H9 (cell line): Measurements from ENCODE around the gene DNM2. TPM values are rescaled to one million over a fixed set of nuclear protein-coding genes. Genes with fewer than 3 reads are reported as not detected.
A peak's percentile ranks its signal among the peaks of the same experiment; 100 is the strongest.

ENCODE experiments used
- DNase-seq: peaks from one replicate; pipeline ENCODE4 v3.0.0-alpha.2; 2017
- H2AFZ ChIP-seq: one replicate; pipeline ENCODE4 v1.6.1; 2013; ENCODE audit warnings: mild to moderate bottlenecking, low read length, control low read depth, moderate library complexity
- H2AK5ac ChIP-seq: 2 replicates; pipeline ENCODE4 v1.6.1; 2013; ENCODE audit warnings: low read length, control low read depth, mixed read lengths; ENCODE audit not compliant: insufficient read length
- H2BK120ac ChIP-seq: one replicate; pipeline ENCODE4 v1.6.1; 2013; ENCODE audit warnings: low read depth, mild to moderate bottlenecking, low read length, control low read depth, inconsistent platforms; ENCODE audit not compliant: poor library complexity, severe bottlenecking
- H2BK12ac ChIP-seq: 2 replicates; pipeline ENCODE4 v1.6.1; 2013; ENCODE audit warnings: low read length, control low read depth, mixed read lengths, low read depth; ENCODE audit not compliant: insufficient read length
- H2BK15ac ChIP-seq: 2 replicates; pipeline ENCODE4 v1.6.1; 2013; ENCODE audit warnings: low read depth, low read length, control low read depth
- H2BK20ac ChIP-seq: one replicate; pipeline ENCODE4 v1.6.1; 2013; ENCODE audit warnings: low read depth, mild to moderate bottlenecking, low read length, control low read depth, inconsistent platforms; ENCODE audit not compliant: poor library complexity, severe bottlenecking
- H2BK5ac ChIP-seq: 2 replicates; pipeline ENCODE4 v1.6.1; 2013; ENCODE audit warnings: low read length, control low read depth, mixed read lengths; ENCODE audit not compliant: insufficient read length
- H3K14ac ChIP-seq: 2 replicates; pipeline ENCODE4 v1.6.1; 2013; ENCODE audit warnings: low read length, control low read depth; ENCODE audit not compliant: insufficient read depth
- H3K18ac ChIP-seq: 2 replicates; pipeline ENCODE4 v1.6.1; 2013; ENCODE audit warnings: low read depth, mild to moderate bottlenecking, mixed read lengths, low read length, control low read depth; ENCODE audit not compliant: insufficient read length
- H3K23ac ChIP-seq: 2 replicates; pipeline ENCODE4 v1.6.1; 2013; ENCODE audit warnings: low read length, control low read depth, mixed read lengths, low read depth; ENCODE audit not compliant: insufficient read length
- H3K23me2 ChIP-seq: 2 replicates; pipeline ENCODE4 v1.6.1; 2013; ENCODE audit warnings: low read depth, mild to moderate bottlenecking, mixed read lengths, low read length, control low read depth; ENCODE audit not compliant: insufficient read length, poor library complexity, severe bottlenecking
- H3K27ac ChIP-seq: 2 replicates; pipeline ENCODE4 v1.5.1; 2013; ENCODE audit warnings: low read length, control low read depth, mixed read lengths, low read depth; ENCODE audit not compliant: insufficient read length
- H3K27me3 ChIP-seq: 2 replicates; pipeline ENCODE4 v1.6.1; 2013; ENCODE audit warnings: low read length, control low read depth, inconsistent platforms; ENCODE audit not compliant: insufficient read depth
- H3K4ac ChIP-seq: 2 replicates; pipeline ENCODE4 v1.6.1; 2013; ENCODE audit warnings: low read depth, mild to moderate bottlenecking, control low read depth, inconsistent platforms, low read length, moderate library complexity
- H3K4me1 ChIP-seq: 2 replicates; pipeline ENCODE4 v1.6.1; 2013; ENCODE audit warnings: low read length, control low read depth, inconsistent platforms; ENCODE audit not compliant: insufficient read depth
- H3K4me2 ChIP-seq: 2 replicates; pipeline ENCODE4 v1.6.1; 2013; ENCODE audit warnings: low read length, control low read depth, mixed read lengths; ENCODE audit not compliant: insufficient read length, insufficient read depth
- H3K56ac ChIP-seq: 2 replicates; pipeline ENCODE4 v1.6.1; 2013; ENCODE audit warnings: low read depth, mild to moderate bottlenecking, mixed read lengths, low read length, control low read depth; ENCODE audit not compliant: insufficient read length
- H3K79me1 ChIP-seq: 2 replicates; pipeline ENCODE4 v1.6.1; 2013; ENCODE audit warnings: low read depth, mild to moderate bottlenecking, moderate library complexity, low read length, control low read depth, inconsistent platforms; ENCODE audit not compliant: insufficient read depth, poor library complexity, severe bottlenecking
- H3K79me2 ChIP-seq: 2 replicates; pipeline ENCODE4 v1.6.1; 2013; ENCODE audit warnings: low read length, control low read depth, inconsistent platforms; ENCODE audit not compliant: insufficient read depth
- H3K9ac ChIP-seq: 2 replicates; pipeline ENCODE4 v1.6.1; 2013; ENCODE audit warnings: low read length, control low read depth, mixed read lengths; ENCODE audit not compliant: insufficient read length; ENCODE audit errors: extremely low read depth
- H3K9me3 ChIP-seq: one replicate; pipeline ENCODE4 v1.6.1; 2013; ENCODE audit warnings: low read depth, low read length, inconsistent platforms; ENCODE audit not compliant: control insufficient read depth
- H3T11ph ChIP-seq: one replicate; pipeline ENCODE4 v1.6.1; 2013; ENCODE audit warnings: mild to moderate bottlenecking, low read length, control low read depth, inconsistent platforms
- H4K20me1 ChIP-seq: one replicate; pipeline ENCODE4 v1.6.1; 2013; ENCODE audit not compliant: control insufficient read depth, insufficient read length, insufficient read depth
- H4K5ac ChIP-seq: 2 replicates; pipeline ENCODE4 v1.6.1; 2013; ENCODE audit warnings: low read depth, mild to moderate bottlenecking, mixed read lengths, low read length, control low read depth; ENCODE audit not compliant: insufficient read length
- H4K8ac ChIP-seq: replicated peaks from 2 replicates; pipeline ENCODE4 v1.6.1; 2013; ENCODE audit warnings: low read length, control low read depth, mixed read lengths, low read depth; ENCODE audit not compliant: insufficient read length
- H4K91ac ChIP-seq: 2 replicates; pipeline ENCODE4 v1.6.1; 2013; ENCODE audit warnings: low read depth, mild to moderate bottlenecking, moderate library complexity, mixed read lengths, low read length, control low read depth; ENCODE audit not compliant: insufficient read length
- H3K27ac Mint-ChIP-seq, 3 experiments: 2 replicates in 2 of 3; 3 replicates in 1 of 3; pipeline ENCODE4 v1.8.0; 2020 to 2021; ENCODE audit warnings: mixed read lengths in 3 of 3, mild to moderate bottlenecking in 1 of 3, moderate library complexity in 1 of 3
- H3K27me3 Mint-ChIP-seq: 2 replicates; pipeline ENCODE4 v1.8.0; 2021; ENCODE audit warnings: low read depth, mild to moderate bottlenecking, moderate library complexity, mixed read lengths
- H3K36me3 Mint-ChIP-seq, 3 experiments: 2 replicates in 2 of 3; 3 replicates in 1 of 3; pipeline ENCODE4 v1.8.0; 2020 to 2021; ENCODE audit warnings: low read depth in 3 of 3, mixed read lengths in 3 of 3; ENCODE audit not compliant: insufficient read depth in 1 of 3
- H3K4me1 Mint-ChIP-seq, 2 experiments: 2 replicates each; pipeline ENCODE4 v1.8.0; 2020; ENCODE audit warnings: mixed read lengths in 2 of 2
- H3K4me3 Mint-ChIP-seq, 2 experiments: 2 replicates in 1 of 2; 3 replicates in 1 of 2; pipeline ENCODE4 v1.8.0; 2020 to 2021; ENCODE audit warnings: mild to moderate bottlenecking in 2 of 2, mixed read lengths in 2 of 2, moderate library complexity in 1 of 2
- H3K9me3 Mint-ChIP-seq, 2 experiments: 2 replicates in 1 of 2; 3 replicates in 1 of 2; pipeline ENCODE4 v1.8.0; 2020; ENCODE audit warnings: mild to moderate bottlenecking in 2 of 2, mixed read lengths in 2 of 2, moderate library complexity in 1 of 2
- CTCF ChIP-seq: fragments of 200-600 bp; sonication (generic); conservative IDR thresholded peaks from 3 replicates; pipeline ENCODE4 v1.8.0; 2021; ENCODE audit warnings: antibody characterized with exemption, mild to moderate bottlenecking
- WGBS: extraction: QIAGEN DNeasy Blood & Tissue Kit; methylation state at CpG from one replicate; pipeline ENCODE4 v1.1.7; 2013; ENCODE audit warnings: missing lambda C conversion rate, low lambda C conversion rate, mixed read lengths; ENCODE audit not compliant: insufficient read length; ENCODE audit errors: extremely low coverage; 5-methylcytosine and 5-hydroxymethylcytosine counted together
- total RNA-seq: library from RNA; stranded (reverse); gene quantifications from 2 replicates; pipeline ENCODE4 v1.2.1, GENCODE V29; 2021

DNM2 gene
- total RNA-seq, 1 experiment from 2014 or later: 152 TPM

GRCh38 chr19:10874024-10874423, 156.1 kb downstream of the DNM2 start:
- Histone ChIP-seq H4K5ac (no peak overlapping the region), H2AFZ (no peak overlapping the region), H3K79me1 (peaks cover 5% of the 10 kb centered on the region), H3K27me3 (no peaks in the 10 kb centered on the region), H3K79me2 (peaks cover 22% of the 10 kb centered on the region; the same call in 1 of the 2 replicates), H4K91ac (no peak overlapping the region), H3T11ph (no peak overlapping the region), H2BK120ac (no peak overlapping the region), H3K9ac (no peak overlapping the region), H3K4ac (no peak overlapping the region), H3K18ac (no peak overlapping the region), H3K9me3 (no peaks in the 10 kb centered on the region), H3K23me2 (peaks cover 8% of the 10 kb centered on the region), H3K14ac (no peak overlapping the region), H3K27ac (no peak overlapping the region), H3K23ac (no peak overlapping the region), H2BK20ac (no peak overlapping the region), H2BK15ac (no peak overlapping the region), H2BK5ac (no peak overlapping the region), H2AK5ac (no peak overlapping the region), H3K4me1 (no peaks in the 10 kb centered on the region), H3K56ac (no peak overlapping the region), H2BK12ac (no peak overlapping the region), H4K8ac (no peak overlapping the region), H3K4me2 (no peak overlapping the region), H4K20me1 (no peaks in the 10 kb centered on the region)
- Mint-ChIP-seq H3K27ac (peak overlapping the region in 1 of 3 experiments; percentile 31; a peak in 2 of 7 replicates), H3K9me3 (no peaks in the 10 kb centered on the region), H3K36me3 (peaks cover 1 to 18% (median 4%) of the 10 kb centered on the region in 3 experiments; a peak in 5 of 7 replicates), H3K27me3 (no peaks in the 10 kb centered on the region), H3K4me1 (peaks cover 22 to 28% of the 10 kb centered on the region in 2 experiments), H3K4me3 (peak overlapping the region in 1 of 2 experiments; percentile 66; a peak in 2 of 5 replicates)
- TF ChIP-seq CTCF: no peak
- DNase-seq: no peak
- no CpG with 5 or more reads among the region's 1 CpG for WGBS
